ENCODE data around the gene MYO3B. TPM values are rescaled to one million over a fixed set of nuclear protein-coding genes. Genes with fewer than 3 reads are reported as not detected.

Gene MYO3B
- total RNA-seq, 1 experiment from 2014 or later = not detected

- Histone ChIP-seq H3K9me3 (replicated peaks) (no peaks in the 10 kb centered on the region), H3K27ac (no peak overlapping the region), H3K4me3 (no peak overlapping the region), H3K4me1 (replicated peaks) (no peaks in the 10 kb centered on the region), H3K36me3 (no peaks in the 10 kb centered on the region), H3K27me3 (replicated peaks) (peaks cover 2% of the 10 kb centered on the region; the same call in 1 of the 2 replicates)
- no peak for DNase-seq (ENCODE audit: low read depth in 1 of 2, low spot score in 2 of 2)
These were observed 322.2 kb downstream of the MYO3B start for GRCh38 chr2:170500104-170500503.

- no peak for DNase-seq (ENCODE audit: low read depth in 1 of 2, low spot score in 2 of 2)
- Histone ChIP-seq H3K4me3 (no peak overlapping the region), H3K27ac (no peak overlapping the region), H3K27me3 (replicated peaks) (peaks cover 2% of the 10 kb centered on the region; the same call in 1 of the 2 replicates), H3K36me3 (no peaks in the 10 kb centered on the region), H3K9me3 (replicated peaks) (no peaks in the 10 kb centered on the region), H3K4me1 (replicated peaks) (no peaks in the 10 kb centered on the region)
These were observed 322.8 kb downstream of the MYO3B start for GRCh38 chr2:170500770-170501169.

GRCh38 chr2:170501421-170502043, 323.6 kb downstream of the MYO3B start:
- Histone ChIP-seq H3K27me3 (replicated peaks) (peaks cover 2% of the 10 kb centered on the region; the same call in 1 of the 2 replicates), H3K36me3 (no peaks in the 10 kb centered on the region), H3K4me1 (replicated peaks) (no peaks in the 10 kb centered on the region), H3K9me3 (replicated peaks) (no peaks in the 10 kb centered on the region), H3K4me3 (no peak overlapping the region), H3K27ac (no peak overlapping the region)
- DNase-seq (ENCODE audit: low read depth in 1 of 2, low spot score in 2 of 2) = no peak

- no peaks in the 10 kb centered on the region for H3K4me1 ChIP-seq (replicated peaks)
- H3K36me3 ChIP-seq = no peaks in the 10 kb centered on the region
- DNase-seq (ENCODE audit: low read depth in 1 of 2, low spot score in 2 of 2) = no peak
- peaks cover 2% of the 10 kb centered on the region; the same call in 1 of the 2 replicates for H3K27me3 ChIP-seq (replicated peaks)
- no peak overlapping the region for H3K4me3 ChIP-seq
- H3K9me3 ChIP-seq (replicated peaks) = no peaks in the 10 kb centered on the region
- H3K27ac ChIP-seq = no peak overlapping the region
These were observed 324.6 kb downstream of the MYO3B start for GRCh38 chr2:170502361-170503130.

GRCh38 chr2:170503563-170503962, 325.6 kb downstream of the MYO3B start:
- no peaks in the 10 kb centered on the region for H3K9me3 ChIP-seq (replicated peaks)
- H3K27ac ChIP-seq = no peak overlapping the region
- no peaks in the 10 kb centered on the region for H3K36me3 ChIP-seq
- no peaks in the 10 kb centered on the region for H3K4me1 ChIP-seq (replicated peaks)
- H3K4me3 ChIP-seq = no peak overlapping the region
- DNase-seq (ENCODE audit: low read depth in 1 of 2, low spot score in 2 of 2) = no peak
- H3K27me3 ChIP-seq (replicated peaks) = peaks cover 2% of the 10 kb centered on the region; the same call in 1 of the 2 replicates

- no peaks in the 10 kb centered on the region for H3K4me1 ChIP-seq (replicated peaks)
- no peak overlapping the region for H3K27ac ChIP-seq
- DNase-seq (ENCODE audit: low read depth in 1 of 2, low spot score in 2 of 2) = no peak
- no peaks in the 10 kb centered on the region for H3K9me3 ChIP-seq (replicated peaks)
- H3K36me3 ChIP-seq = no peaks in the 10 kb centered on the region
- no peak overlapping the region for H3K4me3 ChIP-seq
- 0 out of 2 replicates have a peak, but pooled peaks cover 2% of the 10 kb centered on the region for H3K27me3 ChIP-seq (replicated peaks)
These were observed 326.2 kb downstream of the MYO3B start for GRCh38 chr2:170503971-170504809.

GRCh38 chr2:170504810-170505145, 326.8 kb downstream of the MYO3B start:
- H3K27ac ChIP-seq = no peak overlapping the region
- no peaks in the 10 kb centered on the region for H3K9me3 ChIP-seq (replicated peaks)
- no peaks in the 10 kb centered on the region for H3K4me1 ChIP-seq (replicated peaks)
- 0 out of 2 replicates have a peak, but pooled peaks cover 2% of the 10 kb centered on the region for H3K27me3 ChIP-seq (replicated peaks)
- no peaks in the 10 kb centered on the region for H3K36me3 ChIP-seq
- no peak for DNase-seq (ENCODE audit: low read depth in 1 of 2, low spot score in 2 of 2)
- H3K4me3 ChIP-seq = no peak overlapping the region

- no peaks in the 10 kb centered on the region for H3K4me1 ChIP-seq (replicated peaks)
- no peak for DNase-seq (ENCODE audit: low read depth in 1 of 2, low spot score in 2 of 2)
- H3K9me3 ChIP-seq (replicated peaks) = no peaks in the 10 kb centered on the region
- no peaks in the 10 kb centered on the region for H3K36me3 ChIP-seq
- no peak overlapping the region for H3K4me3 ChIP-seq
- H3K27me3 ChIP-seq (replicated peaks) = no peaks in the 10 kb centered on the region
- no peak overlapping the region for H3K27ac ChIP-seq
These were observed 327.8 kb downstream of the MYO3B start for GRCh38 chr2:170505631-170506275.

GRCh38 chr2:170509452-170510193, 331.7 kb downstream of the MYO3B start:
- H3K27me3 ChIP-seq (replicated peaks) = no peaks in the 10 kb centered on the region
- no peaks in the 10 kb centered on the region for H3K9me3 ChIP-seq (replicated peaks)
- DNase-seq (ENCODE audit: low read depth in 1 of 2, low spot score in 2 of 2) = no peak
- H3K4me3 ChIP-seq = no peak overlapping the region
- H3K36me3 ChIP-seq = no peaks in the 10 kb centered on the region
- H3K27ac ChIP-seq = no peak overlapping the region
- no peaks in the 10 kb centered on the region for H3K4me1 ChIP-seq (replicated peaks)

- no peaks in the 10 kb centered on the region for H3K9me3 ChIP-seq (replicated peaks)
- no peak for DNase-seq (ENCODE audit: low read depth in 1 of 2, low spot score in 2 of 2)
- H3K4me1 ChIP-seq (replicated peaks) = no peaks in the 10 kb centered on the region
- no peaks in the 10 kb centered on the region for H3K36me3 ChIP-seq
- no peak overlapping the region for H3K4me3 ChIP-seq
- H3K27me3 ChIP-seq (replicated peaks) = no peaks in the 10 kb centered on the region
- H3K27ac ChIP-seq = no peak overlapping the region
These were observed 334.3 kb downstream of the MYO3B start for GRCh38 chr2:170512266-170512665.

- no peak for DNase-seq (ENCODE audit: low read depth in 1 of 2, low spot score in 2 of 2)
- Histone ChIP-seq H3K36me3 (no peaks in the 10 kb centered on the region), H3K27me3 (replicated peaks) (no peaks in the 10 kb centered on the region), H3K27ac (no peak overlapping the region), H3K4me1 (replicated peaks) (no peaks in the 10 kb centered on the region), H3K4me3 (no peak overlapping the region), H3K9me3 (replicated peaks) (no peaks in the 10 kb centered on the region)
These were observed 336.2 kb downstream of the MYO3B start for GRCh38 chr2:170514140-170514539.

GRCh38 chr2:170517538-170517937, 339.6 kb downstream of the MYO3B start:
- H3K9me3 ChIP-seq (replicated peaks) = no peaks in the 10 kb centered on the region
- DNase-seq (ENCODE audit: low read depth in 1 of 2, low spot score in 2 of 2) = no peak
- no peaks in the 10 kb centered on the region for H3K27me3 ChIP-seq (replicated peaks)
- no peaks in the 10 kb centered on the region for H3K36me3 ChIP-seq
- no peak overlapping the region for H3K4me3 ChIP-seq
- no peaks in the 10 kb centered on the region for H3K4me1 ChIP-seq (replicated peaks)
- no peak overlapping the region for H3K27ac ChIP-seq

- Histone ChIP-seq H3K4me3 (no peak overlapping the region), H3K27ac (no peak overlapping the region), H3K36me3 (no peaks in the 10 kb centered on the region), H3K4me1 (replicated peaks) (no peaks in the 10 kb centered on the region), H3K9me3 (replicated peaks) (no peaks in the 10 kb centered on the region), H3K27me3 (replicated peaks) (no peaks in the 10 kb centered on the region)
- DNase-seq (ENCODE audit: low read depth in 1 of 2, low spot score in 2 of 2) = no peak
These were observed 341.0 kb downstream of the MYO3B start for GRCh38 chr2:170518911-170519310.

All from SJSA1 (cell line).